Small intestine (tissue), 4 donors: ENCODE measurements around the gene HVCN1. TPM values are rescaled to one million over a fixed set of nuclear protein-coding genes. Genes with fewer than 3 reads are reported as not detected.

Experiments used
- polyA plus RNA-seq, 4 donors: library from polyadenylated mRNA; stranded (reverse) in 3 of 4; unstranded in 1 of 4; fragments of 200-250 nt in 3 of 4; fragments of 120-200 nt in 1 of 4; gene quantifications; one replicate each; pipeline versions ENCODE4 v1.2.1 to v1.2.3, GENCODE V29; 2013
- donor health status: healthy with polysubstance abuse.
- donor health status: Bipolar disorder and iron deficiency.
- donor health status: healthy.

The HVCN1 gene
- polyA plus RNA-seq, 4 donors, result 1.9 to 4.7 (median 3.5) TPM

Other genes with a start within 250 kb of the HVCN1 start
- gene ARPC3, start 238.8 kb downstream of the HVCN1 start, polyA plus RNA-seq, result 100 to 1,000 TPM; 324 to 507 (median 390) TPM
- gene GPN3, start 220.9 kb downstream of the HVCN1 start, polyA plus RNA-seq, result 10 to 100 TPM in 2 of 4 donors, 1 to 10 TPM in 2; 5.4 to 20.9 (median 11.0) TPM
- gene FAM216A, start 220.3 kb downstream of the HVCN1 start, polyA plus RNA-seq, result 1 to 10 TPM in 3 of 4 donors, under 1 TPM in 1; 0.45 to 6.6 (median 2.7) TPM
- gene VPS29, start 187.0 kb downstream of the HVCN1 start, polyA plus RNA-seq, result 100 to 1,000 TPM; 159 to 252 (median 170) TPM
- gene RAD9B, start 186.8 kb downstream of the HVCN1 start, polyA plus RNA-seq, result under 1 TPM in 2 of 4 donors, not detected in 2; 0.24 to 0.61 TPM
- gene PPTC7, start 105.8 kb downstream of the HVCN1 start, polyA plus RNA-seq, result 10 to 100 TPM in 3 of 4 donors, 1 to 10 TPM in 1; 8.6 to 21.5 (median 12.0) TPM
- gene TCTN1, start 75.0 kb downstream of the HVCN1 start, polyA plus RNA-seq, result 10 to 100 TPM in 1 of 4 donors, 1 to 10 TPM in 2, under 1 TPM in 1; 0.67 to 25.2 (median 3.6) TPM
- 100 to 1,000 TPM; 135 to 464 (median 299) TPM for gene PPP1CC, start 53.8 kb upstream of the HVCN1 start, polyA plus RNA-seq
- gene CCDC63, start 157.9 kb upstream of the HVCN1 start, polyA plus RNA-seq, result not detected
- gene MYL2, start 231.5 kb upstream of the HVCN1 start, polyA plus RNA-seq, result 100 to 1,000 TPM in 1 of 4 donors, 10 to 100 TPM in 1, 1 to 10 TPM in 1, under 1 TPM in 1; 0.55 to 143 (median 22.5) TPM